ENCODE measurements around the gene CYLD. TPM values are rescaled to one million over a fixed set of nuclear protein-coding genes. Genes with fewer than 3 reads are reported as not detected.
A peak's percentile ranks its signal among the peaks of the same experiment; 100 is the strongest.

The CYLD gene
- total and polyA plus RNA-seq, 4 experiments from 2014 or later = 206 to 299 (median 274) TPM

DNA sequence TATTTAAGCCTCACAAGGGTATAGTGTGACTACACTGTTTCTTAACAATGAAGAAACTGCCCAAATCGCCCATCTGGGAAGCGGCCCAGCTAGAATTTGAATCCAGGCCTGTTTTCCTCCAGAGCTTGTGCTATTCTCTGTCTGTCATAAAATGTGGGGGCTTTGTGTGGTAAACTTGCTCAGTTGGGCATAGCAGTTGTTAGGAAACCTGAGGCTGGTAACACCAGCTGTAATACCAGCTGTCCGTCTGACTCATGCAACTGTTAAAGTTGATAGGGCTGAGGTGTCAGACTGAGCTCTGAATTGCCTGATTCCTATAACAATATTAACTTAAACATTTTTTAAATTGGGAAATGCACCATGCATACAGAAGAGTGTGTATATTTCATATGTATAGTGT is 39.2 kb upstream of the CYLD start:
- no peaks in the 10 kb centered on the region for H3K27me3 Mint-ChIP-seq
- intact Hi-C loops (cut with micrococcal nuclease) = no loop called here
- H3K9me3 Mint-ChIP-seq = peaks cover 0 to 26% (median 20%) of the 10 kb centered on the region in 8 donors
- H3K4me1 Mint-ChIP-seq = peaks cover 35 to 81% (median 66%) of the 10 kb centered on the region in 4 donors
- Histone ChIP-seq H3K27me3 (ENCODE audit: insufficient read depth, low read length) (no peaks in the 10 kb centered on the region), H3K36me3 (ENCODE audit: insufficient read depth, low read length) (no peaks in the 10 kb centered on the region), H3K4me3 (ENCODE audit: low read length in 2 of 2) (no peak overlapping the region), H3K4me1 (ENCODE audit: insufficient read depth, low read length) (peaks cover 43% of the 10 kb centered on the region), H3K9me3 (ENCODE audit: control insufficient read depth in 1 of 2, low read length in 2 of 2) (peaks cover 3 to 11% of the 10 kb centered on the region in 2 donors), H3K27ac (ENCODE audit: low read depth, low read length) (no peak overlapping the region)
- H3K4me3 Mint-ChIP-seq = peak overlapping the region in 1 of 8 donors; percentile 60
- CTCF ChIA-PET (ENCODE audit: partially characterized antibody) = interaction anchor here (0.5 to 1.7 kb wide), 6 partner anchors 14 to 37 kb away, joined by 3 to 7 read pairs (median 3); partner anchors contain the start of gene SNX20
- POLR2A ChIA-PET (ENCODE audit: partially characterized antibody) = interaction anchor here (1.7 to 7.7 kb wide), 4 partner anchors 17 to 43 kb away, joined by 6 to 67 read pairs (median 10); partner anchors contain the start of genes CYLD and SNX20
- no peak for DNase-seq
- peaks cover 33 to 48% of the 10 kb centered on the region in 2 donors for H3K36me3 Mint-ChIP-seq
- H3K27ac Mint-ChIP-seq = peak overlapping the region in 5 of 7 donors; percentile 19 to 57 (median 32)

DNA sequence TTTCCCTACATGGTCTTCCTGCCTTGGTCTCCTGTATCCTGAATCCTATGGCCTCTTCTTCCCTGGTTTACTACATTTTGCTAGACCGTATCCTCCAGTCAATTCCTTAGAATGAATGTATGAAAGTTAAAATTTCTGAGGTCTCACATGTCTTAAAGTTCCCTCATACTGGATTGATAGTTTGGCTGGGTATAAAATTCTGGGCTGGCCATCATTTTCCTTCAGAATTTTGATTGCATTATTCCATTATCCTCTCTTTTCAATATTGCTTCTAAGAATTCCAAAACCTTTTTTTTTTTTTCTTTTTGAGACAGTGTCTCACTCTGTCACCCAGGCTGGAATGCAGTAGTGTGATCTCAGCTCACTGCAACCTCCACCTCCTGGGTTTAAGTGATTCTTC is 37.6 kb upstream of the CYLD start:
- H3K27me3 Mint-ChIP-seq = no peaks in the 10 kb centered on the region
- peaks cover 36 to 58% of the 10 kb centered on the region in 2 donors for H3K36me3 Mint-ChIP-seq
- H3K4me3 ChIP-seq (ENCODE audit: low read length in 2 of 2) = no peak overlapping the region
- H3K9me3 Mint-ChIP-seq = peaks cover 0 to 26% (median 20%) of the 10 kb centered on the region in 8 donors
- no peak overlapping the region for H3K4me3 Mint-ChIP-seq
- H3K4me1 ChIP-seq (ENCODE audit: insufficient read depth, low read length) = peaks cover 43% of the 10 kb centered on the region
- CTCF ChIA-PET (ENCODE audit: partially characterized antibody) = interaction anchor here (1.5 kb wide), 2 partner anchors 12 to 39 kb away, joined by 3 read pairs; no protein-coding TSS in a partner anchor
- no peak overlapping the region for H3K27ac ChIP-seq (ENCODE audit: low read depth, low read length)
- POLR2A ChIA-PET (ENCODE audit: partially characterized antibody) = no interaction called here
- DNase-seq = no peak
- H3K36me3 ChIP-seq (ENCODE audit: insufficient read depth, low read length) = no peaks in the 10 kb centered on the region
- peaks cover 3 to 11% of the 10 kb centered on the region in 2 donors for H3K9me3 ChIP-seq (ENCODE audit: control insufficient read depth in 1 of 2, low read length in 2 of 2)
- peak overlapping the region in 2 of 7 donors; percentile 40 to 74 for H3K27ac Mint-ChIP-seq
- no peaks in the 10 kb centered on the region for H3K27me3 ChIP-seq (ENCODE audit: insufficient read depth, low read length)
- peaks cover 37 to 81% (median 66%) of the 10 kb centered on the region in 4 donors for H3K4me1 Mint-ChIP-seq
- intact Hi-C loops (cut with micrococcal nuclease) = no loop called here

DNA sequence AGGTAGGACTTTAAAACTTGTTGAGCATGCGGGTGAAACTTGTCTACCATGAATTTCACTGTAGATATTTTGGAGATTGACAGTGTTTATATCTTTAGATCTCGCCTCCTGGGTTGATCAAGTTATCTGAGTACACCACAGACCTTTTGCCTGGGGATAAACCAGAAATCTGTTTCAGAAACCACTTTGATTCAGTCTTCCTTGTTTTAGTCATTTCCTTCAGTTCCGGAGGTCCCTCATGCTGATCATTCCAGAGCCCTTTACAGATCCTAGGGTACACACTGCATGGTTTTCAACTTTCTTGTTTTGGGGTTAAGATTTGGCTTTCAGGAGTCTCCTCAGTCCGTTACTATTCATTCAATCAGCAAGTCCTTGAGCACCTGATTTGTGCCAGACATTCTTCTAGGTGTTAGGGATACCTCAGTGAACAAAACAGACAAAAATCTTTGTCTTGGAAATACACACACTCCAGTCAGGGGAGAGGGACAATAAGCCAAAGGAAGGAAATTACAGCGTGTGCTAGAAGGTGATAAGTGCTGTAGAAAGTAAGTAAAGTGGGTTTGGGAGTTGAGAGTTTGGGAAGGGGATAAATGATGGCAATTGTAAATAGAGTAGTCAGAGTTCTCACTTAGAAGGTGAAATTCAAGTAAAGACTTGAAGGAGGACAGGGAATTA is 36.3 kb upstream of the CYLD start:
- peaks cover 0 to 26% (median 20%) of the 10 kb centered on the region in 8 donors for H3K9me3 Mint-ChIP-seq
- intact Hi-C loops (cut with micrococcal nuclease) = no loop called here
- H3K36me3 Mint-ChIP-seq = peaks cover 36 to 57% of the 10 kb centered on the region in 2 donors
- H3K27me3 ChIP-seq (ENCODE audit: insufficient read depth, low read length) = no peaks in the 10 kb centered on the region
- no peaks in the 10 kb centered on the region for H3K36me3 ChIP-seq (ENCODE audit: insufficient read depth, low read length)
- POLR2A ChIA-PET (ENCODE audit: partially characterized antibody) = no interaction called here
- CTCF ChIA-PET (ENCODE audit: partially characterized antibody) = no interaction called here
- peaks cover 37 to 81% (median 66%) of the 10 kb centered on the region in 4 donors for H3K4me1 Mint-ChIP-seq
- peaks cover 3 to 11% of the 10 kb centered on the region in 2 donors for H3K9me3 ChIP-seq (ENCODE audit: control insufficient read depth in 1 of 2, low read length in 2 of 2)
- H3K4me1 ChIP-seq (ENCODE audit: insufficient read depth, low read length) = peaks cover 40% of the 10 kb centered on the region
- no peak overlapping the region for H3K27ac ChIP-seq (ENCODE audit: low read depth, low read length)
- no peaks in the 10 kb centered on the region for H3K27me3 Mint-ChIP-seq
- no peak overlapping the region for H3K4me3 ChIP-seq (ENCODE audit: low read length in 2 of 2)
- peak overlapping the region in 1 of 8 donors; percentile 31 for H3K4me3 Mint-ChIP-seq
- no peak for DNase-seq
- H3K27ac Mint-ChIP-seq = peak overlapping the region in 5 of 7 donors; percentile 38 to 75 (median 59)

DNA sequence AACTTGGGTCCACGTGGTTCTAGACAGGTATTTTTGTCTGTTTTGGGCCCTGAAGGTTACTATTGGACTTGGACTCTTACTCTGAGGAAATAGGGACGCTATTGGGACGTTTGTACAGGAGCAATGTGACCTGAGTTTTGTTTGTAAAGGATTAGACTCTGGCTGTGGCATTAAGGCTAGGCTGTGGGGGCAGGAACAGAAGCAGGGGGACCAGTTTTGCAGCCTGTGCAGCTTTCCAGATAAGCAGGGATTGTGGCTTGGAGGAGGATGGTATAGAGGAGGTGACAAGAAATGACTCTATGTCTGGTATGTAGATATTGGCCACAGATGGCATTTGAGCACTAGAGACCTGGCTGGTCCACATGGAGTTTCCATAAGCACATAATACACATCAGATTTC is 35.6 kb upstream of the CYLD start:
- no peaks in the 10 kb centered on the region for H3K36me3 ChIP-seq (ENCODE audit: insufficient read depth, low read length)
- H3K4me1 ChIP-seq (ENCODE audit: insufficient read depth, low read length) = peaks cover 40% of the 10 kb centered on the region
- CTCF ChIA-PET (ENCODE audit: partially characterized antibody) = no interaction called here
- Mint-ChIP-seq H3K9me3 (peaks cover 0 to 26% (median 20%) of the 10 kb centered on the region in 8 donors), H3K4me1 (peaks cover 37 to 75% (median 62%) of the 10 kb centered on the region in 4 donors), H3K4me3 (peak overlapping the region in 2 of 8 donors; percentile 22 to 66), H3K27me3 (no peaks in the 10 kb centered on the region), H3K27ac (peak overlapping the region in 4 of 7 donors; percentile 2 to 75 (median 66)), H3K36me3 (peaks cover 30 to 55% of the 10 kb centered on the region in 2 donors)
- no peak overlapping the region for H3K4me3 ChIP-seq (ENCODE audit: low read length in 2 of 2)
- no peak for DNase-seq
- intact Hi-C loops (cut with micrococcal nuclease) = no loop called here
- no peaks in the 10 kb centered on the region for H3K27me3 ChIP-seq (ENCODE audit: insufficient read depth, low read length)
- H3K27ac ChIP-seq (ENCODE audit: low read depth, low read length) = no peak overlapping the region
- peaks cover 3 to 11% of the 10 kb centered on the region in 2 donors for H3K9me3 ChIP-seq (ENCODE audit: control insufficient read depth in 1 of 2, low read length in 2 of 2)
- POLR2A ChIA-PET (ENCODE audit: partially characterized antibody) = no interaction called here

DNA sequence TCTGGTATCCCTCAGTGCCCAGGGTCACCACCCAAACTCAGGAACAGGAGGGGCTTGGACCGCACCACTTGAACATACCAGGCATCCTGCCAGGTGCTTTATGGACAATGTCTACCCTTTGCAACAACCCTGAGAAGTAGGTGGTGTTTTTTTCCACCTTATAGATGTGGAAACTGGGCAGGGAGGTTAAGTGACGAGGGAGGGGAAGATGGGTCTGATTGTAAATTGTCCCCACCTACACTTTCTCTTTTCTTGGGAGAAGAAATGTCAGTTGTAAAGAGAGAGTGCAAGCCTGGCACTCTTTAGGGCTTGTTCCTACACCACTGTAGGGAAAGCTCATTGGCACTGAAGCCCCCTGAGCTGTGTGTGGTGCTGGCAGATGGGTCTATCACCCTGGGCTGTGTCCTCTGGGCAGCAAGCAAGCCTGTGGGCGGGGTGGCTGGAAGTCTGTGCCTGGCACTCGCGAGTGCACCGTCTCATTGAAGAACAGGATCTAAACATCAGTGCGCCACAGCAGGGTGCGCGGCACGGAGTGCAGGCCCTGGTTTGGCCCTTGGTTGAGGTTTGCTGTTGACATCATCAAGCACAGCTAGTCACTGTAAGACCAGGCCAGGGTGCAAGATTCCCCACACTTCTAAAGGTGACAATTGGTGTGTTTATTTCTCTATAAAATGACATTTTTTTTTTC is 33.4 kb upstream of the CYLD start:
- H3K4me3 Mint-ChIP-seq = peak overlapping the region in 7 of 8 donors; percentile 35 to 66 (median 57)
- POLR2A ChIA-PET (ENCODE audit: partially characterized antibody) = interaction anchor here (0.8 to 2.5 kb wide), 14 partner anchors 11 to 370 kb away, joined by 3 to 20 read pairs (median 6); partner anchors contain the start of genes CYLD and SNX20
- intact Hi-C loops (cut with micrococcal nuclease) = no loop called here

DNA sequence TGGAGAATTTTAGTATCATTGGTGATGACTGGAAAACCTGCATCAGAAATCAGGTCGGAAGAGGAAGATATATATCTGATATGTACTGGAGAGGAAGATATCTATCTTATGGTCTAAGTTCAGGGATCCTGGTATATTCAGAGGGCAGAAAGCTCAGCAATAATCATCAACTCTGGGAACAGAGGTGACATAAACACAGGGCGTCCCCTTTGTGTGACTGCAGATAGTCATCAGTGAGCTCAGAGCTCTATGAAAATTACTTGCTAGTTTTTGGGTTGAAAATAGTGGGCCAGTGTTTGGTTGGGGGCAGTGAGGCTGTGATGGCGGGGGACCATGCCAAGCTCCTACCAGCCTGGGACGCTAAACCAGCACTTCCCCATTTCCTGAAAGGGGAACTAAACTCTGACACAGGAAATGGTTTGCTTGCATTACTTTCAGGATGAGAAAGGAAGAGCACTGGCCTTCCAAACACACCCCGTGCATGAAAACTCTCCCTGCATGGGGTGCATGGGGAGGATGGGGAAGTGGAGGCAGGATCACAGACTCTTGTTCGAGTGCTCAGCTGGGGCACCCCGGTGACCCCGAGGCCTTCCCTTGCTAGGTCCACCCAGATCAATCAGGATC is 32.7 kb upstream of the CYLD start:
- Mint-ChIP-seq H3K4me1 (peaks cover 37 to 60% (median 48%) of the 10 kb centered on the region in 4 donors), H3K27ac (peak overlapping the region; percentile 71 to 92 (median 86)), H3K27me3 (no peaks in the 10 kb centered on the region), H3K9me3 (peaks cover 0 to 15% (median 13%) of the 10 kb centered on the region in 8 donors), H3K4me3 (peak overlapping the region in 7 of 8 donors; percentile 35 to 66 (median 57)), H3K36me3 (peaks cover 24 to 51% of the 10 kb centered on the region in 2 donors)
- POLR2A ChIA-PET (ENCODE audit: partially characterized antibody) = interaction anchor here (1.1 to 2.5 kb wide), 13 partner anchors 11 to 42 kb away, joined by 3 to 20 read pairs (median 7); partner anchors contain the start of genes CYLD and SNX20
- H3K27me3 ChIP-seq (ENCODE audit: insufficient read depth, low read length) = no peaks in the 10 kb centered on the region
- peaks cover 26% of the 10 kb centered on the region for H3K4me1 ChIP-seq (ENCODE audit: insufficient read depth, low read length)
- H3K27ac ChIP-seq (ENCODE audit: low read depth, low read length) = peak overlapping the region; percentile 32
- no peak for DNase-seq
- no peak overlapping the region for H3K4me3 ChIP-seq (ENCODE audit: low read length in 2 of 2)
- peaks cover under 1 to 4% of the 10 kb centered on the region in 2 donors for H3K9me3 ChIP-seq (ENCODE audit: control insufficient read depth in 1 of 2, low read length in 2 of 2)
- CTCF ChIA-PET (ENCODE audit: partially characterized antibody) = interaction anchor here (0.7 to 2.5 kb wide), 10 partner anchors 12 to 444 kb away, joined by 3 to 10 read pairs (median 4); no protein-coding TSS in a partner anchor
- intact Hi-C loops (cut with micrococcal nuclease) = no loop called here
- H3K36me3 ChIP-seq (ENCODE audit: insufficient read depth, low read length) = peaks cover 6% of the 10 kb centered on the region

More for the DNA sequence above, 33.4 kb upstream of the CYLD start:
- H3K27ac Mint-ChIP-seq = peak overlapping the region; percentile 71 to 92 (median 86)
- no peaks in the 10 kb centered on the region for H3K27me3 Mint-ChIP-seq
- H3K4me1 ChIP-seq (ENCODE audit: insufficient read depth, low read length) = peaks cover 26% of the 10 kb centered on the region
- no peaks in the 10 kb centered on the region for H3K27me3 ChIP-seq (ENCODE audit: insufficient read depth, low read length)
- peaks cover 31 to 57% of the 10 kb centered on the region in 2 donors for H3K36me3 Mint-ChIP-seq
- H3K9me3 Mint-ChIP-seq = peaks cover 0 to 22% (median 18%) of the 10 kb centered on the region in 8 donors
- CTCF ChIA-PET (ENCODE audit: partially characterized antibody) = interaction anchor here (0.7 to 2.5 kb wide), 10 partner anchors 12 to 443 kb away, joined by 3 to 10 read pairs (median 4); no protein-coding TSS in a partner anchor
- H3K9me3 ChIP-seq (ENCODE audit: control insufficient read depth in 1 of 2, low read length in 2 of 2) = peaks cover 3 to 11% of the 10 kb centered on the region in 2 donors
- DNase-seq = peak in 2 of 5 donors; percentile 34 to 61
- peaks cover 37 to 63% (median 49%) of the 10 kb centered on the region in 4 donors for H3K4me1 Mint-ChIP-seq
- no peak overlapping the region for H3K4me3 ChIP-seq (ENCODE audit: low read length in 2 of 2)
- H3K27ac ChIP-seq (ENCODE audit: low read depth, low read length) = peak overlapping the region; percentile 32
- peaks cover 6% of the 10 kb centered on the region for H3K36me3 ChIP-seq (ENCODE audit: insufficient read depth, low read length)
